Measurements from ENCODE around the gene RCBTB1.
A peak's percentile ranks its signal among the peaks of the same experiment; 100 is the strongest.
"Not testable (repeated sequence)": the region's sequence is repeated elsewhere in the genome, so short reads cannot be mapped to it uniquely, and the experiment has no call there.

The RCBTB1 gene

GRCh38 chr13:49620170-49620621 is 34.8 kb upstream of the RCBTB1 start:
- DNase-seq = no peak
- Histone ChIP-seq H3K27me3 (no peaks in the 10 kb centered on the region), H3K4me3 (ENCODE audit: low read depth, low read length) (peak overlapping the region; percentile 55)

GRCh38 chr13:49616676-49617065 is 31.3 kb upstream of the RCBTB1 start:
- no peak for DNase-seq
- no peak overlapping the region for H3K4me3 ChIP-seq (ENCODE audit: low read depth, low read length)
- no peak for TF ChIP-seq CTCF (IDR thresholded peaks at IDR 0.05; ENCODE audit: low read depth, low read length)
- no peaks in the 10 kb centered on the region for H3K9me3 ChIP-seq
- H3K4me1 ChIP-seq = no peaks in the 10 kb centered on the region
- H3K36me3 ChIP-seq = no peaks in the 10 kb centered on the region
- H3K27me3 ChIP-seq = no peaks in the 10 kb centered on the region

More at GRCh38 chr13:49620170-49620621, 34.8 kb upstream of the RCBTB1 start:
- no peak for TF ChIP-seq CTCF (IDR thresholded peaks at IDR 0.05; ENCODE audit: low read depth, low read length)
- no peaks in the 10 kb centered on the region for H3K9me3 ChIP-seq
- H3K36me3 ChIP-seq = no peaks in the 10 kb centered on the region
- H3K4me1 ChIP-seq = no peaks in the 10 kb centered on the region

- no peaks in the 10 kb centered on the region for H3K36me3 ChIP-seq
- H3K9me3 ChIP-seq = no peaks in the 10 kb centered on the region
- no peak for TF ChIP-seq CTCF (IDR thresholded peaks at IDR 0.05; ENCODE audit: low read depth, low read length)
- no peak overlapping the region for H3K4me3 ChIP-seq (ENCODE audit: low read depth, low read length)
- no peak for DNase-seq
- no peaks in the 10 kb centered on the region for H3K27me3 ChIP-seq
- H3K4me1 ChIP-seq = no peaks in the 10 kb centered on the region
These were observed 30.7 kb upstream of the RCBTB1 start for GRCh38 chr13:49615836-49616675.

GRCh38 chr13:49612042-49612441 is 26.7 kb upstream of the RCBTB1 start:
- DNase-seq; H3K4me1 ChIP-seq; H3K9me3 ChIP-seq; H3K27me3 ChIP-seq; H3K36me3 ChIP-seq; H3K4me3 ChIP-seq (ENCODE audit: low read depth, low read length): not testable (repeated sequence)

- DNase-seq = peak; percentile 62
- TF ChIP-seq CTCF (IDR thresholded peaks at IDR 0.05; ENCODE audit: low read depth, low read length) = no peak
- H3K4me3 ChIP-seq (ENCODE audit: low read depth, low read length) = no peak overlapping the region
- H3K36me3 ChIP-seq = no peaks in the 10 kb centered on the region
- H3K4me1 ChIP-seq = no peaks in the 10 kb centered on the region
- no peaks in the 10 kb centered on the region for H3K9me3 ChIP-seq
- no peaks in the 10 kb centered on the region for H3K27me3 ChIP-seq
These were observed 24.8 kb upstream of the RCBTB1 start for GRCh38 chr13:49610176-49610575.

- TF ChIP-seq CTCF (IDR thresholded peaks at IDR 0.05; ENCODE audit: low read depth, low read length) = no peak
- no peaks in the 10 kb centered on the region for H3K27me3 ChIP-seq
- DNase-seq = no peak
- H3K9me3 ChIP-seq = no peaks in the 10 kb centered on the region
- no peaks in the 10 kb centered on the region for H3K4me1 ChIP-seq
- H3K36me3 ChIP-seq = no peaks in the 10 kb centered on the region
- H3K4me3 ChIP-seq (ENCODE audit: low read depth, low read length) = no peak overlapping the region
These were observed 23.4 kb upstream of the RCBTB1 start for GRCh38 chr13:49608651-49609331.

All from BE2C (cell line).